22Rv1 (cell line): ENCODE data around the gene UBL7.

Source experiments
- ZFX ChIP-seq: fragments of 450-650 bp; IDR thresholded peaks from 2 replicates; pipeline ENCODE4 v1.6.1; 2017; ENCODE audit warnings: antibody characterized with exemption, borderline replicate concordance
- TF ChIP-seq, protein P1 (sequence below): fragments of 450-650 bp; IDR thresholded peaks from 2 replicates; pipeline ENCODE4 v1.5.1; 2017; ENCODE audit warnings: mild to moderate bottlenecking

DNA sequence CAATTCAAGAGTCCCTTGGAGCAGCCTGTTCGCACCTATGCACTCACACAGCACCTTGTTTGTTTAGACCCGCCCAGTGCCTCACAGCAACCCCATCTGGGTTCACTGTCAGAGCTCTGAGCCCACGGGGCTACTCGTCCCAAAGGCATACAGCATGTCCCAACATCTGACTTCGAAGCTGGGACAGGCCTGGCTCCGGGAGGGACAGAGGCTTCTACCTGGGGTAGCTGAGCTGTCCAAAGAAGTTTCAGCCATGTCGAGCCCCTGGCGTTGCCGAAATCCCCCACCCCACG lies 64.9 kb downstream of the UBL7 start:
- TF ChIP-seq, protein P1, sequence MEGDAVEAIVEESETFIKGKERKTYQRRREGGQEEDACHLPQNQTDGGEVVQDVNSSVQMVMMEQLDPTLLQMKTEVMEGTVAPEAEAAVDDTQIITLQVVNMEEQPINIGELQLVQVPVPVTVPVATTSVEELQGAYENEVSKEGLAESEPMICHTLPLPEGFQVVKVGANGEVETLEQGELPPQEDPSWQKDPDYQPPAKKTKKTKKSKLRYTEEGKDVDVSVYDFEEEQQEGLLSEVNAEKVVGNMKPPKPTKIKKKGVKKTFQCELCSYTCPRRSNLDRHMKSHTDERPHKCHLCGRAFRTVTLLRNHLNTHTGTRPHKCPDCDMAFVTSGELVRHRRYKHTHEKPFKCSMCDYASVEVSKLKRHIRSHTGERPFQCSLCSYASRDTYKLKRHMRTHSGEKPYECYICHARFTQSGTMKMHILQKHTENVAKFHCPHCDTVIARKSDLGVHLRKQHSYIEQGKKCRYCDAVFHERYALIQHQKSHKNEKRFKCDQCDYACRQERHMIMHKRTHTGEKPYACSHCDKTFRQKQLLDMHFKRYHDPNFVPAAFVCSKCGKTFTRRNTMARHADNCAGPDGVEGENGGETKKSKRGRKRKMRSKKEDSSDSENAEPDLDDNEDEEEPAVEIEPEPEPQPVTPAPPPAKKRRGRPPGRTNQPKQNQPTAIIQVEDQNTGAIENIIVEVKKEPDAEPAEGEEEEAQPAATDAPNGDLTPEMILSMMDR: no peak
- TF ChIP-seq ZFX: no peak
